ENCODE results near the gene SLFN13.
A peak's percentile ranks its signal among the peaks of the same experiment; 100 is the strongest.
"Not testable (repeated sequence)": the region's sequence is repeated elsewhere in the genome, so short reads cannot be mapped to it uniquely, and the experiment has no call there.

Gene SLFN13

GRCh38 chr17:35448214-35448898, at the start of gene SLFN13:
Gene SLFN13, minus strand, starts transcription at chr17:35448766. Its CDS starts 3,086 bp downstream, at chr17:35445680.
- DNase-seq, result peak; percentile 65

- DNase-seq, result no peak
Observed at GRCh38 chr17:35496451-35497290, 48.1 kb upstream of the SLFN13 start.

GRCh38 chr17:35493040-35493439, 44.5 kb upstream of the SLFN13 start:
- DNase-seq, result no peak

GRCh38 chr17:35491417-35491816, 42.9 kb upstream of the SLFN13 start:
- DNase-seq, result no peak

- DNase-seq, result no peak
Observed at GRCh38 chr17:35489944-35490343, 41.4 kb upstream of the SLFN13 start.

- DNase-seq, result no peak
Observed at GRCh38 chr17:35488991-35489390, 40.4 kb upstream of the SLFN13 start.

- no peak for DNase-seq
Observed at GRCh38 chr17:35486920-35487732, 38.6 kb upstream of the SLFN13 start.

GRCh38 chr17:35479271-35479670, 30.7 kb upstream of the SLFN13 start:
- no peak for DNase-seq

GRCh38 chr17:35477248-35477647, 28.7 kb upstream of the SLFN13 start:
- DNase-seq, result no peak

- DNase-seq, result no peak
Observed at GRCh38 chr17:35476283-35476820, 27.8 kb upstream of the SLFN13 start.

- DNase-seq, result no peak
Observed at GRCh38 chr17:35468475-35468874, 19.9 kb upstream of the SLFN13 start.

- no peak for DNase-seq
Observed at GRCh38 chr17:35467824-35468223, 19.3 kb upstream of the SLFN13 start.

- DNase-seq, result peak; percentile 13
Observed at GRCh38 chr17:35460354-35460851, 11.8 kb upstream of the SLFN13 start.

- DNase-seq, result not testable (repeated sequence)
Observed at GRCh38 chr17:35454035-35454434, 5.5 kb upstream of the SLFN13 start.

- DNase-seq, result no peak
Observed at GRCh38 chr17:35453171-35453570, 4.6 kb upstream of the SLFN13 start.

- no peak for DNase-seq
Observed at GRCh38 chr17:35449371-35449931, 885 bp upstream of the SLFN13 start.

- DNase-seq, result no peak
Observed at GRCh38 chr17:35448899-35449227, 297 bp upstream of the SLFN13 start.

- DNase-seq, result no peak
Observed at GRCh38 chr17:35447499-35447898, 1.1 kb downstream of the SLFN13 start.

GRCh38 chr17:35438433-35438832, 10.1 kb downstream of the SLFN13 start:
- no peak for DNase-seq

- no peak for DNase-seq
Observed at GRCh38 chr17:35433075-35433894, 15.3 kb downstream of the SLFN13 start.

GRCh38 chr17:35432176-35433074, 16.1 kb downstream of the SLFN13 start, which contains the start of gene SLFN12:
Gene SLFN12, minus strand, starts transcription at chr17:35432500. Its CDS starts 9,472 bp downstream, at chr17:35423028.
- no peak for DNase-seq

Measured in NCI-H2227 treated with DMSO at 0.1 percent for 48 hours (cell line).